ENCODE data around the gene ARHGAP5.
A peak's percentile ranks its signal among the peaks of the same experiment; 100 is the strongest.

DNA sequence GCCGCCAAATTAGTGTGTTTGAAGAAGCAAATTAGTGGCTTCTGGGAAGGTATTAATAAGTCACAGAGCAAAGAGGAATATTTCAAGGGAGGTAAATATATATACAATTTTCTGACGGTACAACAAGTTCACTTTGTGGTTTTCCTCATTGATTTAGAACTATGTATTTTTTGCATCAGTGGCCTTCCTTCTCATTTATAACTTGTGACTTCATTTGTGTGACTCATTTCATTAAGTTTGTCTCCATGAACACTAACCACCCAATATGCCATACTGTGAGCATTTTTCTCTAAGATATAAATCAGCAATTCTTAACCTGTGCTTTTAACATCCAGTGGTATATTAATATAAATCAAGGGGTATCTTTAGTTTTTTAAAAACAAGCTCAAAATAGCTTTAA lies 29.3 kb upstream of the ARHGAP5 start:
- TF ChIP-seq POLR2A (IDR thresholded peaks at IDR 0.05; ENCODE audit: low read depth, low read length) = no peak
- TF ChIP-seq, protein P1, sequence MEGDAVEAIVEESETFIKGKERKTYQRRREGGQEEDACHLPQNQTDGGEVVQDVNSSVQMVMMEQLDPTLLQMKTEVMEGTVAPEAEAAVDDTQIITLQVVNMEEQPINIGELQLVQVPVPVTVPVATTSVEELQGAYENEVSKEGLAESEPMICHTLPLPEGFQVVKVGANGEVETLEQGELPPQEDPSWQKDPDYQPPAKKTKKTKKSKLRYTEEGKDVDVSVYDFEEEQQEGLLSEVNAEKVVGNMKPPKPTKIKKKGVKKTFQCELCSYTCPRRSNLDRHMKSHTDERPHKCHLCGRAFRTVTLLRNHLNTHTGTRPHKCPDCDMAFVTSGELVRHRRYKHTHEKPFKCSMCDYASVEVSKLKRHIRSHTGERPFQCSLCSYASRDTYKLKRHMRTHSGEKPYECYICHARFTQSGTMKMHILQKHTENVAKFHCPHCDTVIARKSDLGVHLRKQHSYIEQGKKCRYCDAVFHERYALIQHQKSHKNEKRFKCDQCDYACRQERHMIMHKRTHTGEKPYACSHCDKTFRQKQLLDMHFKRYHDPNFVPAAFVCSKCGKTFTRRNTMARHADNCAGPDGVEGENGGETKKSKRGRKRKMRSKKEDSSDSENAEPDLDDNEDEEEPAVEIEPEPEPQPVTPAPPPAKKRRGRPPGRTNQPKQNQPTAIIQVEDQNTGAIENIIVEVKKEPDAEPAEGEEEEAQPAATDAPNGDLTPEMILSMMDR (IDR thresholded peaks at IDR 0.05; ENCODE audit: extremely low read depth in 1 of 2, insufficient read depth in 1 of 2, low read depth in 1 of 2, low read length in 2 of 2) = no peak
- TF ChIP-seq, protein P2, sequence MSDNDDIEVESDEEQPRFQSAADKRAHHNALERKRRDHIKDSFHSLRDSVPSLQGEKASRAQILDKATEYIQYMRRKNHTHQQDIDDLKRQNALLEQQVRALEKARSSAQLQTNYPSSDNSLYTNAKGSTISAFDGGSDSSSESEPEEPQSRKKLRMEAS (IDR thresholded peaks at IDR 0.05; ENCODE audit: insufficient read depth, insufficient read length) = no peak
- TF ChIP-seq FOS (IDR thresholded peaks at IDR 0.05; ENCODE audit: borderline replicate concordance, insufficient read depth, low read length) = peak; percentile 43
- TF ChIP-seq EZH2 (IDR thresholded peaks at IDR 0.05; ENCODE audit: borderline replicate concordance, low read depth, low read length, severe bottlenecking) = no peak
- no peak for TF ChIP-seq POLR2AphosphoS5 (IDR thresholded peaks at IDR 0.05; ENCODE audit: insufficient read depth, low read depth, low read length)
